GM21717 (cell line): Measurements from ENCODE around the gene LBHD2.
A peak's percentile ranks its signal among the peaks of the same experiment; 100 is the strongest.
"Not testable (repeated sequence)": the region's sequence is repeated elsewhere in the genome, so short reads cannot be mapped to it uniquely, and the experiment has no call there.

Source experiments
- ATAC-seq: cut with Tn5 transposase; IDR thresholded peaks from one replicate; pipeline ENCODE4 v1.9.1; 2021; ENCODE audit warnings: mild to moderate bottlenecking, moderate library complexity; ENCODE audit not compliant: unreplicated experiment

The LBHD2 gene

GRCh38 chr14:103084021-103084919 lies at the start of gene LBHD2:
Gene LBHD2 (plus strand): TSS chr14:103084210. CDS start chr14:103086013, 1,803 bp downstream.
- no peak for ATAC-seq

DNA sequence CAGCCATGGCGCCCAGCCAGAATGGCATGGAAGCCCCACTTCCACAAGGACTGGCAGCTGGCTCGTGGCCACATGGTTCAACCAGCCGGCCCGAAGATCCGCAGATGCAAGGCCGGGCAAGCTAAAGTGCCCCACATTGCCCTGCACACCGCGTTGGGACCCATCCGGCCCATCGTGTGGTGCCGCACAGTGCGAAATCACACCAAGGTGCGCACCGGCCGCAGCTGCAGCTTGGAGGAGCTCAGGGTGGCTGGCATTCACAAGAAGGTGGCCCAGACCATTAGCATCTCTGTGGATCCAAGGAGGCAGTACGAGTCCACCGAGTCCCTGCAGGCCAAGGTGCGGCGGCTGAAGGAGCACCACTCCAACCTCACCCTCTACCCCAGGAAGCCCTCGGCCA lies 42.5 kb upstream of the LBHD2 start:
- ATAC-seq = no peak

DNA sequence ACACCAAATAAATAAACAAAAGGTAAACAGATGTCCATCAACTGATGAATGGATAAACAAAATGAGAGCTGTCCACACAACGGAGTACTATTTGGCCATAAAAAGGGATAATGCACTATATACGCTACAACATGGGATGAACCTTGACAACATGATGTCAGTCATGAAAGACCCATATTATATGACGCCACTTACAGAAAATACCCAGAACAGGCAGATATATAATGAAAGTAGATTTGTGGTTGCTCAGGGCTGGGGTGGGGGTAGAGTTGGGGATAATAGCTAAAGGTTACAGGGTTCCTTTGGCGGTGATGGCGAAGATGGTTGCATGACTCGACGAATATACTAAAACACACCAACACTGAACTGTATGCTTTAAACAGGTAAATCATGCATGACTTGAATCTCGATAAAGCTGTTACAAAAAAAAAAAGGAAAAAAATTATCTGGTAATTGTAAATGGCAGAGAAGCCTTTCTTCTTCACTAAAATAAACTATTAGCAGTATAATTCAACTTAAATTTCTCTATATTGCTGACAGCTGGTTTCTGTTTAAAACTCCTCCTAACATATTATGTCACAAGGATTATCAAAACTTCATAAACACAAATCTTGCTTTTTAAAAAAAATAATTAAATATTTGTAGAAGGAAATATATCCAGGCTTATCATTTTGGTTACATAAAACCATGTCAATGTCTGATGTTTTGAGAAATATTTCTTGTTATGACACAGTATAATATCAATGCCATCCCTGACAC lies 40.6 kb upstream of the LBHD2 start:
- ATAC-seq = no peak

- no peak for ATAC-seq
Measured at GRCh38 chr14:103045371-103045869, 38.6 kb upstream of the LBHD2 start.

DNA sequence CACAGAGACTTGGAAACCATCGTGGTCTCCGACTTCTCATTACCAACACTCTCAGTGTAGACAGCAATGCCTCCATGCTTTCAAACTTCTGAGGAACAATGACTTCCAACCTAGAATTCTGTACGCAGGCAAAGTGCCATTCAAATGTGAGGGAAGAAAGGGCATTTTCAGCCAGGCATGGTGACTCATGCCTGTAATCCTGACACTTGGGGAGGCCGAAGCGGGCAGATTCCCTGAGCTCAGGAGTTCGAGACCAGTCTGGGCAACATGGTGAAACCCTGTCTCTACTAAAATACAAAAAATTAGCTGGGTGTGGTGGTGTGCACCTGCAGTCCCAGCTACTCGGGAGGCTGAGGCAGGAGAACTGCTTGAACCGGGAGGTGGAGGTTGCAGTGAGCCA lies 36.6 kb upstream of the LBHD2 start:
- not testable (repeated sequence) for ATAC-seq

GRCh38 chr14:103050935-103051334 lies 33.1 kb upstream of the LBHD2 start:
- ATAC-seq = no peak

GRCh38 chr14:103052407-103052806 lies 31.6 kb upstream of the LBHD2 start:
- ATAC-seq = no peak

GRCh38 chr14:103055695-103056094 lies 28.3 kb upstream of the LBHD2 start:
- ATAC-seq = no peak

GRCh38 chr14:103056322-103057027 lies 27.5 kb upstream of the LBHD2 start:
- ATAC-seq = peak; percentile 22

GRCh38 chr14:103057028-103057371 lies 27.0 kb upstream of the LBHD2 start:
- no peak for ATAC-seq

GRCh38 chr14:103057372-103058163 lies 26.4 kb upstream of the LBHD2 start, which contains the start of gene CDC42BPB:
Gene CDC42BPB (minus strand): TSS chr14:103057549. CDS start chr14:103057173, 376 bp downstream.
- peak; percentile 59 for ATAC-seq

GRCh38 chr14:103058164-103059055 lies 25.6 kb upstream of the LBHD2 start:
- ATAC-seq = no peak

DNA sequence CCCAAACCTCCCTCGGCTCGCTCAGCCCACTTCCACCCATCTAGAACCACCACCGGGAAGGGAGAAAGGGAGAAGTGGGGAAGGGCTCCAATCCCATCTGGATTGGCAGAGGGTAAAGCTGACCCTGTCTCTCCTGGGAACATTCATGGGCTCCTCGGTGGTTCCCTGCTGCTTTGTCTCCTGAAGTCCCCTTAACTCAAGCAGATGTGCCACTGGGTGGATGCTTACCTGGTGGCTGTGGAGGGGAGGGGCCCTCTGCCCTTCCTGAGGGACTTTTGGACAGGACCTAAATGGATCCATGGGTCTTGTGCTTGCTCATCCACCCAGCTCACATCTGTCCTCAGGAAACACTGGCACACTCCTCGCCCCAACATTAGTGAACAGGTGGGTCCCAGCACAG lies 24.5 kb upstream of the LBHD2 start:
- no peak for ATAC-seq

DNA sequence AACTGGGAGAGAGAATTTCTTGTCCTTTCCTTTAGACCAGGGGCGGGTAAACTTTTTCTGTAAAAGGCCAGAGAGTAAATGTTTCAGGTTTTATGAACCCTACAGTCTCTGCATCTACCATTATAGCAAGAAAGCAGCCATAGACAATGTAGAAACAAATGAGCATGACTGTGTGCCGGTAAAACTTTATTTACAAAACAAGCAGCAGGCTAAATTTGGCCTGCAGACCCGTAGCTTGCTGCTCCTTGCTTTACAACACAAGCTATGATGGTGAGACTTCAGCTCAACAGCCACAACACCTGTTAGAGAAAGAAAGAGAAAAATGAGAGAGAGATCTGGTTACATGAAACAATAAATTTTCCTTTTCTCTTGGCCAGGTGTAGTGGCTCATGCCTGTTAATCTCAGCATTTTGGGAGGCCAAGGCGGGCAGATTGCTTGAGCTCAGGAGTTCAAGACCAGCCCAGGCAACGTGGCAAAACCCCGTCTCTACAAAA lies 22.5 kb upstream of the LBHD2 start:
- no peak for ATAC-seq

DNA sequence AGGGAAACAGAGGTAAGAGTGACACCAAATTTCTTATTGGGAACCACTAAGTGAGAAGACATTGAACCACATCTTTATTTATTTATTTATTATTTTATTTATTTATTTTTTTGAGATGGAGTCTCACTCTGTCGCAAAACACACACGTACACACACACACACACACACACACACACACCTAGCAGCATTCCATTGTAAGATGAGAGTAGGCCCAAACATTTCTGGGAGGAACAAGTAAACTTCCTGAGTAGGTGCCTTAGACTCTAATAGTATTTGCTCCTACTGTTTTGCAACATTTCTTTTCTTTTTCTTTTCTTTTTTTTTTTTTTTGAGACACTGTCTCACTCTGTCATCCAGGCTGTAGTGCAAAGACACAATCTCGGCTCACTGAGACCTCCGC lies 19.6 kb upstream of the LBHD2 start:
- ATAC-seq = no peak

- ATAC-seq = no peak
Measured at GRCh38 chr14:103064978-103065377, 19.0 kb upstream of the LBHD2 start.

- no peak for ATAC-seq
Measured at GRCh38 chr14:103065861-103066260, 18.1 kb upstream of the LBHD2 start.

- no peak for ATAC-seq
Measured at GRCh38 chr14:103066399-103066798, 17.6 kb upstream of the LBHD2 start.
